Measurements from ENCODE around the gene FBXO34.

DNA sequence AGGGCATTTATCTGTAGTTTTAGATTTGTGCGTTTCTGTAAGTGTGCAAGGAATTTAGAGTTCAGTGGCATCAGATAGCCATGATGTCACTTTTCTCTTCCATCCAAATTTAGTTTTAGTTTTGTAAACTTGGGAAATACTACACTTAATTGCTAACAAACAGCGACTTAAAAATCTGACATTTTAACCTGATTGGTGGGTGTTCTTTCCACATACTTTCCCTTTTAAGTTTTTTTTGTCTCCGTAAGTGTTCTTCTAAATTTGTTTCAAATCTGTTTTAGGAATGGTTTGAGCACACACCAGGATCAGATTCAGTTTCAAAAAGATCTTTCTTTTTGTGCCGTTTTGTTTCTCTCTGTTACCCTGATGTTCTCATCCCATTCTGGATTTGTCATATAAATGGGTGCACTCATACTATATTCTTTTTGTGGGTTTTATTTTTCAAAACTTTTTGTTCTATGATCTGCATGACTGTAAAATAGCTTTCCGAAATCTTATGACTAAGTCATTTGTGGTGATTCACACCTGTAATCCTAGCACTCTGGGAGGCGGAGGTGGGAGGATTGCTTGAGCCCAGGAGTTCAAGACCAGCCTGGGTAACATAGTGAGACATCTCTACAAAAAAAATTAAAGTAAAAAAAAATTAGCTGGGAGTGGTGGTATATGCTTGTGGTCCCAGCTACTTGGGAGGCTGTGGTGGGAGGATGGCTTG lies 58.9 kb downstream of the FBXO34 start:
- TF ChIP-seq, protein P1, sequence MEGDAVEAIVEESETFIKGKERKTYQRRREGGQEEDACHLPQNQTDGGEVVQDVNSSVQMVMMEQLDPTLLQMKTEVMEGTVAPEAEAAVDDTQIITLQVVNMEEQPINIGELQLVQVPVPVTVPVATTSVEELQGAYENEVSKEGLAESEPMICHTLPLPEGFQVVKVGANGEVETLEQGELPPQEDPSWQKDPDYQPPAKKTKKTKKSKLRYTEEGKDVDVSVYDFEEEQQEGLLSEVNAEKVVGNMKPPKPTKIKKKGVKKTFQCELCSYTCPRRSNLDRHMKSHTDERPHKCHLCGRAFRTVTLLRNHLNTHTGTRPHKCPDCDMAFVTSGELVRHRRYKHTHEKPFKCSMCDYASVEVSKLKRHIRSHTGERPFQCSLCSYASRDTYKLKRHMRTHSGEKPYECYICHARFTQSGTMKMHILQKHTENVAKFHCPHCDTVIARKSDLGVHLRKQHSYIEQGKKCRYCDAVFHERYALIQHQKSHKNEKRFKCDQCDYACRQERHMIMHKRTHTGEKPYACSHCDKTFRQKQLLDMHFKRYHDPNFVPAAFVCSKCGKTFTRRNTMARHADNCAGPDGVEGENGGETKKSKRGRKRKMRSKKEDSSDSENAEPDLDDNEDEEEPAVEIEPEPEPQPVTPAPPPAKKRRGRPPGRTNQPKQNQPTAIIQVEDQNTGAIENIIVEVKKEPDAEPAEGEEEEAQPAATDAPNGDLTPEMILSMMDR (IDR thresholded peaks at IDR 0.05): no peak
- no peak for TF ChIP-seq ZFX (IDR thresholded peaks at IDR 0.05; ENCODE audit: borderline replicate concordance)
